GM21381 (cell line): ENCODE data around the gene DDX41.

Experiments used
- ATAC-seq: cut with Tn5 transposase; IDR thresholded peaks from one replicate; pipeline ENCODE4 v1.9.1; 2021; ENCODE audit warnings: mild to moderate bottlenecking, moderate library complexity; ENCODE audit not compliant: unreplicated experiment

Gene DDX41

DNA sequence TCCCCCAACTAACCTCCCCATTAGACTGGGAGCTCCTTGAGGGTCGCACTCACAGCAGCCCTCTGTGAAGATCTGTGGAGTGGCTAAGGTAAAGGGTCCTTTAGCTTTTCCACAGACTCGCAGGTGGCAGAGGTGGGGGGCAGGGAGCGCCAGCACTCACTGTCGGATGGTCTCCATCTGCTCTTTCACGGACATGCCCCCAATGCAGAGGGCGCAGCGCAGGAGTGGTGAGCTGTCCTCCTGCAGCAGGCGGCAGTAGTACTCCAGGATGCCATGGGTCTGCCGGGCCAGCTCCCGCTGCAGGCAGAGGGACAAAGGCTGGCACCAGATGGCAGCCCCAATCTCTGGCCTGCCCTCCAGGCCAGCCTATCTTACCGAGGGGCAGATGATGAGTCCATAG, 2.2 kb downstream of the DDX41 start:
- ATAC-seq: no peak

- no peak for ATAC-seq
Observed at GRCh38 chr5:177513500-177513899, 3.3 kb downstream of the DDX41 start.

GRCh38 chr5:177512736-177513380, 3.9 kb downstream of the DDX41 start:
- ATAC-seq: no peak

DNA sequence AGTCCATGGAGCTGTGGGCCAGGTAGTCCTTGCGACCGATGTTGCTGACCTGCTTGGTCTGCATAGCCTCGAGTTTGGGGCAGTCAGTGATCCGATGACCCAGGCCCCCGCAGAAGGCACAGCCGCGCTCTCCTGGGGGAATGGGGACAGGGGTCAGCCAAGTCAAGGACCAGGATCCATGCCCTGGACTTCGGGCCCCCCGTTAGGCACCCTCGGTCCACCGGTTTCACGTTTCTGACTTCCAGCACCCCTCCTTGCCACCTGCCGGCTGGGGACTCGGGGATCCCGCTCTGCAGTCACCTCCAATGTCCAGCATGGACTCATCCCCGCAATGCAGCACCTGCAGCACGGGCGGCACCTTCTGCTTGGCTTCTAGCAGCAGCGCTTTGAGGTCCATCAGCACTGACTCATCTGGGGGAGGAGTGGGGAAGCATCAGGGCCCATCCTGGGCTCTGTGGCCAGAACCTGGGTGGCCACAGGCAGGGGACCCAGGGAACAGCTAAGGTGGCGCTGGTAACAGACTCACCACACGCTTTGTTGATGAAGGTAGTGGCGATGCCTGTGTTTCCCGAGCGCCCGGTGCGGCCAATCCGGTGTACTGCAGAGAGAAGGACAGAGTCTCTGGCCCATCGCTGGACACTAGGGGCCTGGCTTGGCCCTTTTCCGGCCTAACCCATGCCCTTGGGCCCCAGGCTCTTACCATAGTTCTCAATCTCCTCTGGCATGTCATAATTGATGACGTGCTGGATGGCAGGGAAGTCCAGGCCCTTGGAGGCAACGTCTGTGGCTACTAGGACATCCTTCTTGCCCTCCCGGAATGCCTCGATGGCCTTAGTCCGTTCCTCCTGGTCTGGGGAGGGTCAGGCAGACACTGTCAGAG, 4.7 kb downstream of the DDX41 start:
- ATAC-seq: no peak

GRCh38 chr5:177511181-177511580, 5.6 kb downstream of the DDX41 start:
- no peak for ATAC-seq

- ATAC-seq: peak; percentile 29
Observed at GRCh38 chr5:177510567-177511053, 6.2 kb downstream of the DDX41 start.

GRCh38 chr5:177509991-177510566, 6.7 kb downstream of the DDX41 start:
- peak; percentile 38 for ATAC-seq

DNA sequence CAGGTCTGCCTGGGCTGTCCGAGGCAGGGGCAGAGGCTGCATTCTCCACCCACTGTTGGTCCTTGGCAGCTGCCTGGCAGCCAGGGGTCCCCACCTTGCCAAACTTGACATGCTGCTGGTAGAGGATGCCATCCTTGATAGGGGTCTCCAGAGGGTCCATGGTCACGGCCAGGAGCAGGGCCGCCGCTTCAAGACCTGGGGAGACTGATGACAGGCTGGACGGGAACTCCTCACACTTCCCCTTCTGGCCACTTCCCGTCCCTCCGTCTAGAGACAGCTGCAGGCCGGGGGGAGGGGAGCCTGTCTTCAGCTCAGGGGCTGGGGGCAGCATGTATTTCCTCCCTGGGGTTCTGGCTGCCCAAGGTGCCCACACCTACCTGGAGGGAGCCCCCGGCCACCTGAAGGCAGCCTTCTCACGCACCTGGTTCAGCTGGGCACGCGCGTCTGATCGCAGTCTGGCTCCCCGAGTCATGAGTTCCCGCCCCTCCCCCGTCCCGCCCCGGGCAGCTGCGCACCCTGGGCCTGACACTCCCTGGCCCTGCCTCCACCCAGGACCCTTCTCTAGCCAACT, 7.3 kb downstream of the DDX41 start, which contains the start of gene DOK3:
Gene DOK3 (minus strand): TSS at position 446 of the 571 bp plus-strand sequence. CDS start 286 bp downstream, at position 160.
- ATAC-seq: no peak

DNA sequence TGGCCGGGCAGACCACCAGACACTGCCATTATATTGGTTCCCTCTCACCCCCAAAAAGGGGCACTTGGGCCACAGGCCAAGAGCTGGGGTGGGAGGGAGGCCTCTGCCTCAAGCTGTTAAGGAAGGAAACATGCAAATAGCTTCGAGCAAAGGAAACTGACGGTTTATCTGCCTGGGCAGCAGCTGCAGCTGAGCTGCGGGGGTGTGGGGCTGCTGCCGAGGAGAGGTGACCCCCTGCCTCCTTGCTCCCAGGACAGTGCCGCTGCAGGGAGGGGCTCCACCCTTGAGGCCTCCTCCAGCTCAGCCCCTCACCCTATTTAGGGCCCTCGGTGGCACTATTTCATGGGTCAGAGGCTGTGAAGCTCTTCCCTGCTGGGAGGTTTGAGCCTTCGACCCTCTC, 7.9 kb downstream of the DDX41 start:
- no peak for ATAC-seq

- no peak for ATAC-seq
Observed at GRCh38 chr5:177508221-177508611, 8.5 kb downstream of the DDX41 start.

- no peak for ATAC-seq
Observed at GRCh38 chr5:177507596-177508220, 9.1 kb downstream of the DDX41 start.

GRCh38 chr5:177507165-177507564, 9.6 kb downstream of the DDX41 start:
- ATAC-seq: no peak

DNA sequence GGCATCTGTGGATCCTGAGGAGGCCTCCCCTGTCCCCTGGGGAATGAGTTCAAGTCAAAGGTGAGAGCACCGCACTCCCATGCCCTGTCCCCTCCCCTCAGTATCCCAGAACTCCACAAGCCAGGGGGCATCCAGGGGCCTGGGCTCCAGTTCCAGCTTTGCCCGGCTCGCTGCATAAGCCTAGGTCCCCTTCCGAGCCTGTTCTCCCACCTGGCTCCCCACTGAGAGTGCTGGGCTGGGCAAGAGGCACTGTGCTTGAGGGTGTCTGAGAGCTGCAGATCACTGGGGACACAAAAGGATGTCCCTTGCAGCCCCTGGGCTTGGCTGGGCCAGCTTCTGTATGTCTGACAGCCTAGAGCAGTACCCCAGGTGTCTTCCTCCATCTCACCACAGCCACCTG, 11.7 kb downstream of the DDX41 start:
- no peak for ATAC-seq

- ATAC-seq: no peak
Observed at GRCh38 chr5:177504086-177505056, 12.4 kb downstream of the DDX41 start.

DNA sequence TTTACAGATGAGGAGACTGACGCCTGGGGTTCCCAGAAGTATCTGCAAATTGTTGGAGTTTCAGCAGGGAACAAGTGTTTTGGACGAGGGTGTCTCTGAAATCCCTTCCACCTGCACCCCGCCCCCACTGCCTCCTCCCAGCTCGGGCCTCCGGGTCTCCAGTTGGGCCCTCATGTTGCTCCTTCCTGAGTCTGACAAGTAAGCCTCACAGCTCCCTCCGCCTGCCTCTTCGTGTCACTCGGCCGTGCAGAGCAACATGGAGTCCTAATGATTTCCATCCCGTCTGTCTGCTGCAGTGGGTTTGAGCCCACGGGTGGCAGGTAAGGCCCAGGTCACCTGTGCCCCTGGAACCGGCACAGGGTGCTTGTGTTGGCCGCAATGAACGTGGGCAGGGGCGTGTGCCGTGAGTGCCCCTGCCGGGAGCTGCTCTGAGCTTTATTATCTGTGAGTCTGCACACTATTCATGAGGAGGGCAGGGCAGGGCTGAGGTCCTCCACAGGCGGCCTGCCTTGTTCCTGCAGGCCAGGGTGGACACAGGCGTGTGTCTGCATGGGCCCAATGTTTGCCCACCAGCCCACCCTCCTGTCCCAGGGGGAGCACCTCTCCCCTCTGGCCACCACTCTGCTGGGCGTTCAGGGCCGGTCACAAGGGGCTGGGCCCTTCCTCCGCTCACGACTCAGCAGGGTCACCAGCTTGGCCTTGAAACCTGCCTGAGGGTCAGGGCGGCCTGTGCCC, 13.2 kb downstream of the DDX41 start:
- no peak for ATAC-seq

- ATAC-seq: no peak
Observed at GRCh38 chr5:177502886-177503285, 13.9 kb downstream of the DDX41 start.

GRCh38 chr5:177501874-177502678, 14.7 kb downstream of the DDX41 start:
- no peak for ATAC-seq
